Measurements from ENCODE around the gene STT3A.

DNA sequence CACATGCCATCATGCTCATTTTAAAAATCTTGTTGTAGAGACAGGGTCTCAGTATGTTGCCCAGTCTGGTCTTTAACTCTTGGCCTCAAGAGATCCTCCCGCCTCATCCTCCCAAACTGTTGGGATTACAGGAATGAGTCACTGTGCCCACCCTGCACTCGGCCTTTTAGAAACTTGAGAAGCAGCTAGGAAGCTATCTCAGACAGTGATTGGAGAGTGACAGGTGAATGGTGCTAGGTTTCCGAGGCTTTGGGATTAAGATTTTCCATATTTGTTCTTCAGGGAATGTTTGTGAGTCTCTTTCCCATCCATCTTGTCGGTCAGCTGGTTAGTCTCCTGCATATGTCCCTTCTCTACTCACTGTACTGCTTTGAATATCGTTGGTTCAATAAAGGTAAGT lies 12.8 kb upstream of the STT3A start:
- TF ChIP-seq, protein P1, sequence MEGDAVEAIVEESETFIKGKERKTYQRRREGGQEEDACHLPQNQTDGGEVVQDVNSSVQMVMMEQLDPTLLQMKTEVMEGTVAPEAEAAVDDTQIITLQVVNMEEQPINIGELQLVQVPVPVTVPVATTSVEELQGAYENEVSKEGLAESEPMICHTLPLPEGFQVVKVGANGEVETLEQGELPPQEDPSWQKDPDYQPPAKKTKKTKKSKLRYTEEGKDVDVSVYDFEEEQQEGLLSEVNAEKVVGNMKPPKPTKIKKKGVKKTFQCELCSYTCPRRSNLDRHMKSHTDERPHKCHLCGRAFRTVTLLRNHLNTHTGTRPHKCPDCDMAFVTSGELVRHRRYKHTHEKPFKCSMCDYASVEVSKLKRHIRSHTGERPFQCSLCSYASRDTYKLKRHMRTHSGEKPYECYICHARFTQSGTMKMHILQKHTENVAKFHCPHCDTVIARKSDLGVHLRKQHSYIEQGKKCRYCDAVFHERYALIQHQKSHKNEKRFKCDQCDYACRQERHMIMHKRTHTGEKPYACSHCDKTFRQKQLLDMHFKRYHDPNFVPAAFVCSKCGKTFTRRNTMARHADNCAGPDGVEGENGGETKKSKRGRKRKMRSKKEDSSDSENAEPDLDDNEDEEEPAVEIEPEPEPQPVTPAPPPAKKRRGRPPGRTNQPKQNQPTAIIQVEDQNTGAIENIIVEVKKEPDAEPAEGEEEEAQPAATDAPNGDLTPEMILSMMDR (IDR thresholded peaks at IDR 0.05; ENCODE audit: insufficient read depth, low read length), result no peak
- TF ChIP-seq SPI1 (IDR thresholded peaks at IDR 0.05; ENCODE audit: borderline replicate concordance, low read depth) (no peak), POLR2AphosphoS5 (IDR thresholded peaks at IDR 0.05; ENCODE audit: low read depth) (no peak)
- TF ChIP-seq, protein P2, sequence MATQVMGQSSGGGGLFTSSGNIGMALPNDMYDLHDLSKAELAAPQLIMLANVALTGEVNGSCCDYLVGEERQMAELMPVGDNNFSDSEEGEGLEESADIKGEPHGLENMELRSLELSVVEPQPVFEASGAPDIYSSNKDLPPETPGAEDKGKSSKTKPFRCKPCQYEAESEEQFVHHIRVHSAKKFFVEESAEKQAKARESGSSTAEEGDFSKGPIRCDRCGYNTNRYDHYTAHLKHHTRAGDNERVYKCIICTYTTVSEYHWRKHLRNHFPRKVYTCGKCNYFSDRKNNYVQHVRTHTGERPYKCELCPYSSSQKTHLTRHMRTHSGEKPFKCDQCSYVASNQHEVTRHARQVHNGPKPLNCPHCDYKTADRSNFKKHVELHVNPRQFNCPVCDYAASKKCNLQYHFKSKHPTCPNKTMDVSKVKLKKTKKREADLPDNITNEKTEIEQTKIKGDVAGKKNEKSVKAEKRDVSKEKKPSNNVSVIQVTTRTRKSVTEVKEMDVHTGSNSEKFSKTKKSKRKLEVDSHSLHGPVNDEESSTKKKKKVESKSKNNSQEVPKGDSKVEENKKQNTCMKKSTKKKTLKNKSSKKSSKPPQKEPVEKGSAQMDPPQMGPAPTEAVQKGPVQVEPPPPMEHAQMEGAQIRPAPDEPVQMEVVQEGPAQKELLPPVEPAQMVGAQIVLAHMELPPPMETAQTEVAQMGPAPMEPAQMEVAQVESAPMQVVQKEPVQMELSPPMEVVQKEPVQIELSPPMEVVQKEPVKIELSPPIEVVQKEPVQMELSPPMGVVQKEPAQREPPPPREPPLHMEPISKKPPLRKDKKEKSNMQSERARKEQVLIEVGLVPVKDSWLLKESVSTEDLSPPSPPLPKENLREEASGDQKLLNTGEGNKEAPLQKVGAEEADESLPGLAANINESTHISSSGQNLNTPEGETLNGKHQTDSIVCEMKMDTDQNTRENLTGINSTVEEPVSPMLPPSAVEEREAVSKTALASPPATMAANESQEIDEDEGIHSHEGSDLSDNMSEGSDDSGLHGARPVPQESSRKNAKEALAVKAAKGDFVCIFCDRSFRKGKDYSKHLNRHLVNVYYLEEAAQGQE (IDR thresholded peaks at IDR 0.05; ENCODE audit: insufficient replicate concordance, low read depth), result no peak
